Sciatic nerve (tissue), 2 donors: Measurements from ENCODE around the gene SALL4. TPM values are rescaled to one million over a fixed set of nuclear protein-coding genes. Genes with fewer than 3 reads are reported as not detected.
"Not testable (repeated sequence)": the region's sequence is repeated elsewhere in the genome, so short reads cannot be mapped to it uniquely, and the experiment has no call there.

ENCODE experiments used
- ATAC-seq: fragments of 200-7000 bp; cut with Tn5 transposase; one replicate; pipeline ENCODE4 v1.9.1; 2020; ENCODE audit warnings: mild to moderate bottlenecking, moderate library complexity
- DNase-seq: peaks from one replicate; pipeline ENCODE4 v3.0.0-alpha.2; 2020; ENCODE audit warnings: low spot score
- intact Hi-C: fragments of 100-400 bp; cut with DNase I; formaldehyde crosslinking; loops from one replicate; pipeline ENCODE4 v1.14.2; 2022
- total RNA-seq: library from RNA; stranded (reverse); fragmentation: NEBNext Ultra II Directional; extraction: Animal tissue kit (Norgen Biotek cat#: 25700); gene quantifications from one replicate; pipeline ENCODE4 v1.2.1, GENCODE V29; 2021
- donor health status: DM: no; HTN: no; CAD: no.
- donor health status: DM: no; HTN: no; CAD: no.

SALL4 gene
- total RNA-seq, 1 donor from 2014 or later, result 2.6 TPM

DNA sequence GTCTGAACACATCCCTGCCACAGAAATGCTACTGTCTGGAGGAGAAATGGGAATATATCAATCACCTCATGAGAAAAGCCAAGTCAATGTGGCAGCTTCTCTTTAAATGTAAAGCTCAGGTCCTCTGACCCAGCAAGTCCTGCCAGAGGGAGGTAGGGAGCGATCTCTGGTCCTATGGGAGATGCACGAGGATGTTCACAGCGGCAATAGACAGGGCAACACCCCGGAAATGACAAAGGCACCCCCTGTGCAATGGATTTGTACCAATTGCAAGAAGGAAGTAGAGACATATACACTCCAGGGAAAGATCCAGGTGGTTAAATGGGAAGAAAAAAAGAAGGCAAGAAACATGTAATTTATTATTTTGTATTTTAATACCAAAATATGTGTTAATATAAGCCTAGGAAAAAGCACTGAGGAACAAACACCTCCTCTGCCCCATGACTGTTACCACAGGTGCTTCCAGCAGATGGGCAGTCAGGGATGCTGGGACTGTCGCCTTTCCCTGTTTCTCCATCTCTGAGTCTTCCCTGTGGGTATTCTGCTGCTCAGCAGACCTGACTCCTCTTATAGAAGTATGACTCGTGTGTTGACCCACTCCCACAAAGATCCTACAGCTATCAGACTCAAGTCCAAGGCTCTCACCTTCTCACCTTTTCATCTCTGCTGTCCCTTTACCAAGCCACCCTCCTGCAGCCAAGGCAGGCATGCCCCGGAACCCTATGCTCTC, 55.0 kb downstream of the SALL4 start:
- intact Hi-C loops, result no loop called here
- DNase-seq (no peak), ATAC-seq (no peak)

DNA sequence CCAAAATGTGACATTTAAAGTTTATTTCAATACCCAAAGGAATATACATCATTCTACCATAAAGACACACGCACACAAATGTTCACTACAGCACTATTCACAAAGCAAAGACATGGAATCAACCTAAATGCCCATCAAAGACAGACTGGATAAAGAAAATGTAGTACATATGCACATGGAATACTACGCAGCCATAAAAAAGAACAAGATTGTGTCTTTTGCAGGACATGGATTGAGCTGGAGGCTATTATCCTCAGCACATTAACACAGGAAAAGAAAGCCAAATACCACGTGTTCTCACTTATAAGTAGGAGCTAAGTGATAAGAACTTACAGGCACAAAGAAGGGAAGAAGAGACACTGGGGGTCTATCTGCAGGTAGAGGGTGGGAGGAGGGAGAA, 56.5 kb downstream of the SALL4 start:
- DNase-seq (no peak), ATAC-seq (no peak)
- intact Hi-C loops, result no loop called here

DNA sequence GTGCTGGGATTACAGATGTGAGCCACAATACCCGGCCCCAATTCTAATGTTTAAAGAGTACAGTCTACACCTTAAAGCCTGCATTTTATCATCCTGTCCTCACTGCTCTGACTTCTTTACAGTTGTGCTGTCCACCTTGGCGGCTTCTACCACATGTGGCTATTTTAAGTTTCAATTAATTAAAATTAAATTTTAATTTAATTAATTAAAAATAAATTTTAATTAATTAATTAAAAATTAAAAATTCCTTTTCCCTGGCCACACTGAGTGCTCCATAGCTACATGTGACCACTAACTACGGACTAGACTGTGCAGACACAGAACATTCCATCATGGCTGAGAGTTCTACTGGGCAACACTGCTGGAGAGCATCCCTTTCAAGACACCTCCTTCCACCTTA, 61.5 kb downstream of the SALL4 start:
- intact Hi-C loops, result no loop called here
- DNase-seq (no peak), ATAC-seq (no peak)

DNA sequence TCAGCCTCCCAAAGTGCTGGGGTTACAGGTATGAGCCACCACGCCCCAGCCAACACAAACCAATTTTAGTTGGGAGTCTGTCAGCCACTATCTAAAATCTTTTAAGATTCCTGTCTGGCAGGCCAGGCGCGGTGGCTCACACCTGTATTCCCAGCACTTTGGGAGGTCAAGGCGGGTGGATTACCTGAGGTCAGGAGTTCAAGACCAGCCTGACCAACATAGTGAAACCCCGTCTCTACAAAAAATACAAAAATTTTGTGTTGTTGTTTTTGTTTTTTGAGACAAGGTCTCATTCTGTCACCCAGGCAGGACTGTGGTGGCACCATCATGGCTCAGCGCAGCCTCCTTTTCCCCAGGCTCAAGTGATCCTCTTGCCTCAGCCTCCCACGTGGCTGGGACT, 62.0 kb downstream of the SALL4 start:
- intact Hi-C loops, ATAC-seq, DNase-seq: not testable (repeated sequence)

DNA sequence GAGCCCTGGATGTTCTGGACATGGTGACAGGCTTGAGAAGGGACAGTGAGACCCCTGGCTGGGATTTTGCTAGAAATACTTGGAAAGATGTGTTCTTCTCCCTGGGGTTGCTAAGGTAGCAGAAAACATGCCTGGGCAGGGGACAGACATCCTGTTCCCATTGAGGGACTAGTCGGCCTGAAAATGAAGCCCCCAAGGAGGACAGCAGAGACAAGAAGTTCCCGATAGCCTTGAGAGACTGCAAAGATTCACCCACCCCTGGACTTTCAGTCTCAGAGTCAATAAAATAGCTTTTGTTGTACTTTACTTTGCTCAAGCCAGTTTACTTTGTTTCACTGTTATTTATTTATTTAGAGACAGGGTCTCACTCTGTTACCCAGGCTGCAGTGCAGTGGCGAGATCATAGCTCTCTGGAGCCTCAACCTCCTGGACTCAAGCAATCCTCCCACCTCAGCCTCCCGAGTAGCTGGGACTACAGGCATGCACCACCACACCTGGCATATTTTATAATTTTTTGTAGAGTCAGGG, 62.5 kb downstream of the SALL4 start:
- DNase-seq (no peak), ATAC-seq (no peak)
- intact Hi-C loops, result no loop called here

DNA sequence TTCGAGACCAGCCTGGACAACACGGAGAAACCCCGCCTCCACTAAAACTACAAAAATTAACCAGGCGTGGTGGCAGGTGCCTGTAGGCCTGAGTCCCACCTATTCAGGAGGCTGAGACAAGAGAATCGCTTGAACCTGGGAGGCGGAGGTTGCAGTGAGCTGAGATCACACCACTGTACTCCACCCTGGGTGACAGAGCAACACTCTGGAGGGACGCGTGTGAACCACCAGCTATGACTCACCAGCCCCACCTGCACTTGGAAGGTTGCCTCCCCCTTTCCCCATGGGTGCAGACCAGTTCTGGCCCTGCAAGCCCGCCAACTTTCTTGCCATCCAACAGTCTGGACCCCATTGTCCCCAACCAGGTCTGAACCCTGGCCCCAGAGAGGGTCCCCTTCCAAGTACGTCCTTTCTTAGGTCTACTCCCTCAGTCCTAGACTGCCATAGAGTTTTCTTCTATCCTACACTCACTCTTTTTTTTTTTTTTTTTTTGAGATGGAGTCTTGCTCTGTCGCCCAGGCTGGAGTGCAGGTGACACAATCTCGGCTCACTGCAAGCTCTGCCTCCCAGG, 63.4 kb downstream of the SALL4 start:
- ATAC-seq, result no peak
- no peak for DNase-seq
- intact Hi-C loops, result no loop called here

DNA sequence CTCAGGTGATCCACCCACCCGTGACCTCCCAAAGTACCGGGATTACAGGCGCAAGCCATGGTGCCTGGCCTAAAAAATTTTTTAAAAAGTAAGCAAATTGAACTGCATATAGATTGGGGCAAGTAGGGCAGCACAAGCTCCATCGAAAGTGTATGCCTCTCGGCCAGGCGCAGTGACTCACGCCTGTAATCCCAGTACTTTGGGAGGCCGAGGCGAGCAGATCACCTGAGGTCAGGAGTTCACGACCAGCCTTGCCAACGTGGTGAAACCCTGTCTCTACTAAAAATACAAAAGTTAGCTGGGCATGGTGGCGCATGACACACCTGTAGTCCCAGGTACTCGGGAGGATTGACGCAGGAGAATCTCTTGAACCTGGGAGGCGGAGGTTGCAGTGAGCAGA, 64.1 kb downstream of the SALL4 start:
- intact Hi-C loops, DNase-seq, ATAC-seq: not testable (repeated sequence)

DNA sequence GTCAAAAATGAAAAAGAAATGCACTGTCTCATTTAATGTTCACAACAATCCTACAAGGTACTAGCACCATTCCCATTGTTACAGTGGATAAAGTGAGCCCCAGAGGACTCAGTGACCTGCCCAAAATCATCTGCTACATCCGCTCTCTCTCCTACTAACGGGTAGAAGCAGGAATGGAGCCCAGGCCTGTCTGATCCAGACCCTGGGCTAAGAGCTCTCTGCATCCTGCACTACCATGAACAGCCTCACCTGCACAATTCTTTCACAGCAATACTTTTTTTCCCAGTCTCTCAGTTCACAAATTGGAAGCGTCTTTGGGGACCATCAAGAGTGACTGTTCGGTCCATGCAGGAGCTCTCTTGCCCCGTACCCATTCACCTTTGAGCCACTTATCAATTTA, 65.4 kb downstream of the SALL4 start:
- intact Hi-C loops, result no loop called here
- ATAC-seq, result no peak
- no peak for DNase-seq

DNA sequence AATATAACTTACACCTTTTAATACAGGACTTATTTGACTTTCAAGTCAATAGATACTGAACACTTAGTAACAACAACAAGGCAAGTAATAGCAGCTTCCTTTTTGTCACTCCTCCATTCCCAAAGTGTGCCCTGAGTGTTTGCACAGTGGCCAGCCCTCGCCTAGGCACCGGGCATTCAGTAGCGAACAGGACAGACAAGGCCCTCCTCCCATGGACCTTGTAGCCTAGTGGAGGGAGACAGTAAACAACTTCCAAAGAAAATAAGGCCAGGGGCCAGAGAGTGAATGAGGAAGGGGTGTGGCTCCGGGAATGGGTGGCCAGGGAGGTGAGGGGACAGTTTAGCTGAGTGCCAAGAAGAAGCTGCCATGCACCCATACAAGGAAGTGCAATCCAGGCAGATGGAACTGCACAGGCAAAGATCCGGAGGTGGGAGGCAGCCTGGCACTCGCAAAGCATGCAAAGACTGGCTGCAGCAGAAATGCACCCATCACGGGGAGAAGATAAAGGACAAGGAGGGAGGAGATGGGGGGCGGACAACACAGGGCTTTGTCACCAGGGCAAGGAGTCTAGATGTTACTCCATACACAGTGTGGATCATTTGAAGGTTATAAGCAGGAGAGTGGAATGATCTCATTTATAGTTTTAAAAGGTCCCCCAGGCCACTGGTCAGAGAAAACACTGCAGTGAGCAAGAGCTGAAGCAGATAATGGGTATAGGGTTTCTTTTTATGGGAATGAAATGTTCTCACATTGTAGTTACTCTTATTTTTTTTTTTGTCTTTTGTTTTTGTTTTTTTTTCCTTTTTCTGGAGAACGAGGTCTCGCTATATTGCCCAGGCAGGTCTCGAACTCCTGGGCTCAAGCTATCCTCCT, 66.4 kb downstream of the SALL4 start:
- DNase-seq (no peak), ATAC-seq (peak; percentile 15)
- intact Hi-C loops, result no loop called here

DNA sequence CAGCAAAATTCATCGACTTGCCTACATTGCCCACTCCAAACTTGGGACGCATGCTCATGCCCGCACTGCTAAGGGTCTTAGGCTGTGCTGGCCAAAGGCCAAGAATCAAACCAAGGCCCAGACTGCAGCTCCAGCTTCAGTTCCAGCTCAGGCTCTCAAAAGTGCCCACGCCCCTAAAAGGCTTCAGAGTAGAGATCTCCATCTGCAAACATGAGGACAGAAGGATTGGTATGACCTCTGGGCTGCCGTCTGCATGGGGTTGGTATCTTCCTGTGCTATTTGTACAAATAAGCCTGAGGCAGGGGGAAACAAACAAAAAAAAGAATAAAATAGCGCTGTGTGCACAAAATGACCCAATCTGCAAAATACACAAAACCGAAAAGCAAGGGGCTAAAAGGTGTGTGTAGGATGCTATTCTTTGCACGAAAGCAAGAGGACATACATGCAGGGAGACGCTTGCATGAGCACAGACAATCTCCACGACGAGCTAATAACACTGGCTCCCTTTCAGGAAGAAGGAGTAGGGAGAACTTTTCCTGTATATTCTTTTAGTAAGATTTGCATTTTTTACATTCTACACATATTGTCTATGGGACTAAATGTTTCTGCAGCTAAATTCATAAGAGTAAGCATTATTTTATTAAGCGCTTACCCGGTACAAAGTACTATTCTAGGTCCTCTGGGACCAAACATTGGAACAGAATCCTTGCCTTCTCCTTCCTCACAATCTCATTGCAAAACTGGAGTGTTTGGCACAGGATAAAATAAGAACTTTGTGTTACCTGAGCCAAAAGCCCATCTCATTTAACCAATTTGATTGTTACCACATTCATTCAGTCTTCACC, 67.2 kb downstream of the SALL4 start:
- ATAC-seq (no peak), DNase-seq (no peak)
- intact Hi-C loops, result no loop called here

DNA sequence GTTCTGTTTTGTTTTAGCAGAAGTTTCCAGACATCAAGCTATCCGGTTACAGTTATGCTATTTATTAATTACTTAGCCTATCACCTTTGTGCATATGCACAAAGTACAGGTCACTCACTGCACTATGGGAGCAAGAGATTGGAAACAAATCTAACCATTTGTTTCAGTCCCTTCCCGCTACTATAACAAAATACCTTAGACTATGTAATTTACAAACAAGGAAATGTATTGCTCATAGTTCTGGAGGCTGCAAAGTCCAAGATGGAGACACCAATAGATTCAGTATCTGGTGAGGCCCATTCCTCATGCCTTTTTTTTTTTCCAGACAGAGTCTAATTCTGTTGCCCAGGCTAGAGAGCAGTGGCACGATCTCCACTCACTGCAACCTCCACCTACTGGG, 69.3 kb downstream of the SALL4 start:
- DNase-seq, result no peak
- intact Hi-C loops, result no loop called here
- no peak for ATAC-seq

Other genes with a start within 250 kb of the SALL4 start
- 42.8 TPM for gene ATP9A, start 34.1 kb downstream of the SALL4 start, total RNA-seq